NK-92 (cell line): ENCODE data around the gene PLEKHG4B.

Source experiments
- DNase-seq: peaks from one replicate; lab custom pipeline; 2025; ENCODE audit not compliant: unreplicated experiment; lab: John Stamatoyannopoulos, UW

Gene PLEKHG4B

DNA sequence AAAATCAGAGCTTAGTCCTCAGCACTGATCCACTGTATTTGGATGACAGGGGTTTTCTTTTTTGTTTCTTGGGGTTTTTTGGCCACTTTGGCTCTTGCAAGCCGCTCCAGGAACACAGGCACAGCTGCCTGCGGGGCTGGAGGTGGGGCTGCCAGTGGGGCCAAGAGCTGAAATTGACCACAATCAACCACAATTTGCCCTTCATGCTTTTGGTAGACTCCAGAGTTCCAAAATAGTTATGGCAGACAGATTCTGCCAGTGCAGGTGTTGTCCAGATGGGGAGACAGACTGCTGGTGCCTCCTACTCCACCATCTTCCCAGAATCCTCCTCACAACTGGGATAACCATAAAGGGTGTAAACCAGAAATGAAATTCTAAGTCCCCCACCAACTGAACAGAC lies 36.5 kb downstream of the PLEKHG4B start:
- no peak for DNase-seq

DNA sequence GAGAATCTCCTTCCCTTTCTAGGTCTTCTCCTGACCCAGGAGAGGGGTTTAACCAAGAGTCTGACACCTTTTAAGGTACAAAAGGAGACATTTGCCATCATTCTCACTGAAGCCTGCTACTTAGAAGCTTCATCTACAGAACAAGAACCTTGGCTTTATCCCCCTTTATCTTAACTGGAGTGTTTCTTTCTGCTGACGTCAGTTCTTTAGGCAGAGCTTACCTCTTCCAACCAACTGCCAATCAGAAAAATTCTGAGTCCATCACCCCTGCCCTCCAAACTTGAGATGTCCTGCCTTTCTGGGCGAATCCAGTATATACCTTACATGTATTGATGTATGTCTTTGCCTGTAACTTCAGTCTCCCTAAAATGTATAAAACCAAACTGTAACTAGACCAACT lies 37.2 kb downstream of the PLEKHG4B start:
- DNase-seq = no peak

DNA sequence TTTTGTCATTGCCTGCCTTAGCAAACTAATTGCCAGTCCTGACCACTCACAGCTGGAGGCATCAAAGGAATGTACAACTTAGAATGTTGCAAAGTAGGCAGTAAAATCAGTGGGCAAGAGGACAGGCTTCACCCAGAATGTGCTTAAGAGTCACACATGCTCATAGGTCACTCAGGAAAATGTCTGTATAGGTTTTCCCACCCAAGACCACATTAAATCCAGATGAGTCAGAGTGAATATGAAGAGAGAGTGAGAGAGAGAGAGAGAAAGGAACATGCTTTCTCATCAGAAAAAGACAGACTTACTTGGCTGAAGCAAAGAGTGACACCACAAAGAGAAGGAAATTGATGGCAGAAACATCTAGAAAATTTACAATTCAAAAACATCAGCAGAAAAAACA lies 37.9 kb downstream of the PLEKHG4B start:
- DNase-seq = no peak

DNA sequence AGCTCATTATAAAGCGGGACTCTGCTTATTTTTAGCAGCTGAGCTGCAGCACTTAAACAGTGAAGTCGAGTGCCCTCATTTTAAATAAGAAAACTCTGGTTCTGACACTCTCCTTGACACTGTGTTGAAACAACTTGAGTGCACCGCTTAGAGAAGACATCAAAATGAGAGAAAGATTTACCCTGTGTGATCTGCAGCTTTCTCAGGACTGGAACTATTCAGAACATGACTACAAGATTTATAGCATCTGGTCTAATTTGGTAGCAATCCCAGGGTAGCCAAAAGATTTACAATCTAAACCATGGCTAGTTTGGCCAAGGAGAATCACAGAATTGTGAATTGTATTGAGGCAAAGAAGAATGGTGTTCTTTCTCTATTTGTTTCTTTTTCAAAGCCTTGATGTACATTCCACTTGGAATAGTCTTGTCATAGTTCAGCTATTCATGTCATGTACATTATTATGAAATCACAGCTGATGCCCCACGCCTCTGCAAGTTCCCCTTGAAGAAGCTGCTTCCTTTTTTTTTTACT lies 38.7 kb downstream of the PLEKHG4B start:
- no peak for DNase-seq

DNA sequence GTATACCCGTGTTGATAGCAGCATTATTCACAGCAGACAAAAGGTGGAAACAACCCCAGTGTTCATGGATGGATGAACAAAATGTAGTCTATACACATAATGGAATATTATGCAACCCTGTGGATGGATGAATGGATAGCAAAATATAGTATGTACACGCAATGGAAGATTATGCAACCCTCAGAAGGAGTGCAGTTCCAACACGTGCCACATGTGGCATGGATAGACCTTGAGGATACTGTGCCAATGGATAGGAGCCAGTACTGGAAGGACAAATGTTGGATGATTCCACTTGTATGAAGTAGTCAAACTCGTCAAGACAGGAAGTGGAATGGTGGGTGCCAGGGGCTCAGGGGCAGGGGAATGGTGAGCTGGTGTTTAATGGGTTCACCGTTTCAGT lies 44.9 kb downstream of the PLEKHG4B start:
- no peak for DNase-seq

DNA sequence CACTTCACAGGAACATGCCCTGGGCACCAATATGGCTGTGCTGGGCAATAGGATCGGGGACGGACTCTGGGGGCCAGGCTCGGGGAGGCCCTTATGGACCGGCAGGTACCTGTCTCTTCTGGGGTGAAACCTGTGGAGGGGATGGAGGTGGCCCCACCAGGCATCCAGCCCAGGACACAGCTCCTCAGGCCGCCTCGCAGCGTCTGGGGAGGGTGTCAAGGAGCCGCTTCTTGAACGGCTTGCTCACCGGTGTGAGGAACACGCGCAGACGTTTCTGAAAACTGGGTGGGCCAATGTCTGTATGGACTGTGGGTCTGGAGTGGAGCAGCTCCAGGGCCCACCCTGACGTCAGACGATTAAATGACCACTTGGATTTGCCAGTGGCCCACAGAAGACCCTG lies 45.8 kb downstream of the PLEKHG4B start:
- no peak for DNase-seq

DNA sequence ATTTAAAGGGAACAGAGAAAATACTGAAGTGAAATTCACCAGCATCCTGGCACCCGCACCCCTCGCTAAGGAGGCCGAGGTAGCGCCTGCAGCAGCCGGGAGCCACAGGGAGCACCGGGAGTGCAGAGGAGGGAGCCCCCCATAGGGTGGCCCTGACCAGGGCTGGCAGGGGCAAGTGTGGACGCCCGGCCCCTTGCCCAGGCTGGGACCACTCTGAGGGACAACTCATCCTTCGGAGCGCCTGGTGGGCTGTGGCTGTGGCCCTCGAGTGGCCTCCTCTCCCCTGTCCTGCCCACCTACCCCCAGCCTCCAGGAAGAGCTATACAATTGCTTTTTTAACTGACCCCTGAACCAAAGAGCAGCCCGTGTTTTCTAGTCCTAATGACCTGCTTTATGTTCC lies 47.0 kb downstream of the PLEKHG4B start:
- DNase-seq = no peak

DNA sequence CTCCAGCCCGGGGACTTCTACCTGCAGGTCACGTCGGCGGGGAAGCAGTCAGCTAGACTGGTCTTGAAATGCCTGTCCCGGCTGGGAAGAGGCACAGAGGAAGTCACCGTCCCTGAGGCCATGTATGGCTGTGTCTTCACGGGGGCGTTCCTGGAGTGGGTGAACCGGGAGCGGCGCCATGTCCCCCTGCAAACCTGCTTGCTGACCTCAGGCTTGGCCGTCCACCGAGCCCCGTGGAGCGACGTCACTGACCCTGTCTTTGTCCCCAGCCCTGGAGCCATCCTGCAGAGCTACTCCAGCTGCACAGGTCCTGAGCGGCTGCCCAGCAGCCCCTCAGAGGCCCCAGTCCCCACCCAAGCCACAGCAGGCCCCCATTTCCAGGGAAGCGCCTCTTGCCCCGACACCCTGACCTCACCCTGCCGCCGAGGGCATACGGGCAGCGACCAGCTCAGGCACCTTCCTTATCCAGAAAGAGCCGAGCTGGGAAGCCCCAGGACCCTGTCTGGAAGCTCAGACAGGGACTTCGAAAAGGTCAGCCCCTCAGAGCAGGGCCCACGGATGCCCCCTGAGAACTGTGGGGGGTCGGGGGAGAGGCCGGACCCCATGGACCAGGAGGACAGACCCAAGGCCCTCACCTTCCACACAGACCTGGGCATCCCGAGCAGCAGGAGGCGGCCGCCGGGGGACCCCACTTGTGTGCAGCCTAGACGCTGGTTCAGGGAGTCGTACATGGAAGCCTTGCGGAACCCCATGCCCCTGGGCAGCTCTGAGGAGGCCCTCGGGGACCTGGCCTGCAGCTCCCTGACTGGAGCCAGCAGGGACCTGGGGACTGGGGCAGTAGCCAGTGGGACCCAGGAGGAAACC lies 47.8 kb downstream of the PLEKHG4B start:
- no peak for DNase-seq

DNA sequence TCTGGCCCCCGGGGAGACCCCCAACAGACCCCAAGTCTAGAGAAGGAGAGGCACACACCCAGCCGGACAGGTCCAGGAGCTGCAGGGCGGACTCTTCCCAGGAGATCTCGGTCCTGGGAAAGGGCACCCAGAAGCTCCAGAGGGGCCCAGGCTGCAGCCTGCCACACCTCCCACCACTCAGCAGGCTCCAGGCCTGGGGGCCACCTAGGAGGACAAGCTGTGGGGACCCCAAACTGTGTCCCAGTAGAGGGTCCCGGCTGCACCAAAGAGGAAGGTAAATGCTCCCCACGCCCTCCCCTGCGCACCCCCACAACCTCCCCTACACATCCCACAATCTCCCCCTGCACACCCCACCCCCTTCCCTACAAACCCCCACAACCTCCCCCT lies 48.5 kb downstream of the PLEKHG4B start:
- no peak for DNase-seq

DNA sequence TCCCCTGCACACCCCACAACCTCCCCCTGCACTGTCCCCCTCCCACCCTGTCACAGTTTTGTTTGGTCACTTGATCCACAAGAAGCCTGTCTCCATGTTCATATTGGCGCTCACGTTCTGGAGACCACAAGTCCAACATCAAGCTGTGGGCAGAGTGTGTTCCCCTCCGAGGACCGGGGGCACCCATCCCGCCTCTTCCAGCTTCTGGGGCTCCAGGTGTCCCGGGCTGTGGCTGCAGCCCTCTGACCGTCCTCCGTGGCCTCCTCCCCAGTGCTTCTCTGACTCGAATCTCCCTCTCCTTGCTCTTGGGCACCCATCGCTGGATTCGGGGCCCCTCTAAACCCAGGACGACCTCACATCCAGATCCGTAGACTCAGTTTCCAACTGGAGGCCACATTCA lies 49.2 kb downstream of the PLEKHG4B start:
- DNase-seq = no peak

DNA sequence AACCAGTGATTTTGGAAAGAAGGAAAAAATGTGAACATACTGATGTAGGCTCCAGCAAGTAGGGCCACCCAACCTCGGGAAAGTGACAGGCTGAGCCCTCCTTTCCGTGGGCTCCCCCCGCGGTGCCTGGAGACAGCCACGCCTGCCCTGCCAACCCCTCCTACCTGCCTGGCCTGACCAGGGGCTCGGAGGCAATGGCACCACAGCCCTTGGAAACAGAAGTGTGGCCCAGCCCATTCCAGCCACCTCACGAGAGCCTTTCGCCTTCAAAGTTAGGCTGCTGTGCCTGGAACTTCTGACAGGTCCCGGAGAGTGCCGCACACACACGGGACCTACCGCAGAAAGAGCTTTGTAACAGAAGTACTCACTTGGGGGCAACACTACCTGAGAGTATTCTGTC lies 49.8 kb downstream of the PLEKHG4B start:
- no peak for DNase-seq

DNA sequence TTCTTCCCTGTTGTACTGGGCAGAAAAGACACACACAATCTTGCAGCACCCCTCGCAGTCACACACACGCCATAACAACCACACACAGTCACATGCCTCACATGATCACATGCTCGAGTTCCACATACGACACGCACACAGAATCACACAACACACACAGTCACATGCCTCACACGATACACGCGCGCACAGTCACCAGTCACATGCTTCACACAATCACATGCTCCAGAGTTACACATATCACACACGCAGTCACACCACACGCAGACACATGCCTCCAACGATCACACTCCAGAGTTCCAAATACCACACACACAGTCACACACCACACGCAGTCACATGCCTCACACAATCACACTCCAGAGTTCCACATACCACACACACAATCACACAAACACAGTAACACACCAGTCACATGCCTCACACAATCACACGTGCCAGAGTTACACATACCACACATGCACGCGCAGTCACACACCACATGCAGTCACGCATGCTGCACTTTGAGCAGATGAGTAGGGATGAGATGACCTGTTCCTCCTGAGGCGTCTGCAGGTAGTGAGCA lies 50.4 kb downstream of the PLEKHG4B start:
- DNase-seq = no peak

DNA sequence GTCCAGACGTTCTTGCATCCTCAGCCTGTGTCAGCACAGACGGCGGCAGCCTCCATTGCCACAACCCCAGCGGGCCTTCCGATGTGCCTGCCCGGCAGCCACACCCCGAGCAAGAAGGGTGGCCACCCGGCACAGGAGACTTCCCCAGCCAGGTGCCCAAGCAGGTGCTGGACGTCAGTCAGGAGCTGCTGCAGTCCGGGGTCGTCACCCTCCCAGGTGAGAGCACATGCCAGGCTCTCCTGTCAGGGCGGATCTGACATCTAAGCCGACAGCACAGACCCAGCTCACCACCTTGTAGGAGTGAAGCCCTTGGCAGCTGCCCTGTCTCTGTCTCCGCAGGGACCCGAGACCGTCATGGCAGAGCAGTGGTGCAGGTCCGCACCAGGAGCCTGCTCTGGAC lies 51.1 kb downstream of the PLEKHG4B start:
- DNase-seq = no peak

DNA sequence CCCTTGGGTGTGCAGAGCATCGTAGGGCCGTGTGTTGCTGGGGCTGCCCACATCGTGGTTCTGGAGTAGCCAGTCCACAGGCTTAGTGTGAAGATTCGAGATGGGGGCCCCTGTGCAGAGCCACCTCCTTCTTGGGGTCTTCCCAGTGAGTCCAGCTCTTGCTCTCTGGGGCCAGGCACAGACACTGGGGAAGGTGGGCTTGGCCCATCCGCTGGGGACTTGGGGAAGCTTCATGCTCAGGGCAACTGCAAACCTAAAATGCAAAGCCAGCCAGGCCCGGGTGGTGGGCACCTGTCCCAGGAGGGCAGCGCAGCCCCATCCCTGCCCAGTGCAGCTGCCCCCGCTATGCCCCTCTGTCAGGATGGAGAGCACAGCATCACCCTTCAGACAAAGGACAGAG lies 53.0 kb downstream of the PLEKHG4B start:
- DNase-seq = no peak

DNA sequence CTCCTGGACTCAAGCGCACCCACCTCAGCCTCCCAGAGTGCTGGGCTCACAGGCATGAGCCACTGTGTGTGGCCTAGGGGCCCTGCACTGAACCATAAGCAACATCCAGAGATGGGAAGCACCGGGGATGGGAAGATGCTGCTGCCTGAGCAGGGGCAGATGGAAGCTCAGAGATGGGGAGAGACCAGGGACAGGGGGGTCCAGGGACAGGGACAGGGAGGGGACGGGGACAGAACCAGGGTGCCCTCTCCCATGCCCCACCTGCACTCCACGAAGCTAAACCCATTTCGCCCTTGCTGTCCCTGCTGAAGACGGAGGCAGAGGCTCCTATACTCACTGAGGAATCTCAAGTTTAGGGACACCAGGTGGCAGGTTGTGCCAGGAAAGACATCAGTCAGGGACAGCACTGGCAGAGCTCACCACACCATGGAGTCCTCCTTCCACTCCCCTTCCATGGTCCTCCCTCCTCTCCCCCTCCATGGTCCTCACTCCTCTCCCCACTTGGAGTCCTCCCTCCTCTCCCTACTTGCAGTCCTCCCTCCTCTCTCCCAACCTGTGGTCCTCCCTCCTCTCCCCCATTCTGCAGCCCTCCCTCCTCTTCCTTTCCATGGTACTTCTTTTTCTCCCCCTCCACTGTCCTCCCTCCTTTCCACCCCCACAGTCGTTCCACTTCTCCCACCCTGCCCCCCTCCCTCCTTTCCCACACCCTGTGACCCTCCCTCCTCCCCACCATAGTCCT lies 53.8 kb downstream of the PLEKHG4B start:
- DNase-seq = no peak

DNA sequence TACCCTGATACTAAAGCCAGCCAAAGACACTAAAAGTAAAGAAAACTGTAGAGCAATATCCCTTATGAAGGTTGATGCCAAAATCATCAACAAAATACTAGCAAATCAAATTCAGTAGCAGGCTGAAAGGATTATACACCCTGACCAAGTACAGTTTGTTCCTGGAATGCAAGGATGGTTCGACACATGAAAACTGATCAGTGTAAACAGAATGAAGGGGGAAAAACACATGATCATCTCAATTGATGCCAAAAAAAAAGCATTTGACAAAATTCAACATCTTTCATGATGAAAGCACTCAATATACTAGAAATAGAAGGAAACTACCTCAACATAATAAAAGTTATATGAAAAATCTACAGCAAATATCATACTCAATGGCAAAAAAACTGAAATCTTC lies 55.8 kb downstream of the PLEKHG4B start:
- no peak for DNase-seq

DNA sequence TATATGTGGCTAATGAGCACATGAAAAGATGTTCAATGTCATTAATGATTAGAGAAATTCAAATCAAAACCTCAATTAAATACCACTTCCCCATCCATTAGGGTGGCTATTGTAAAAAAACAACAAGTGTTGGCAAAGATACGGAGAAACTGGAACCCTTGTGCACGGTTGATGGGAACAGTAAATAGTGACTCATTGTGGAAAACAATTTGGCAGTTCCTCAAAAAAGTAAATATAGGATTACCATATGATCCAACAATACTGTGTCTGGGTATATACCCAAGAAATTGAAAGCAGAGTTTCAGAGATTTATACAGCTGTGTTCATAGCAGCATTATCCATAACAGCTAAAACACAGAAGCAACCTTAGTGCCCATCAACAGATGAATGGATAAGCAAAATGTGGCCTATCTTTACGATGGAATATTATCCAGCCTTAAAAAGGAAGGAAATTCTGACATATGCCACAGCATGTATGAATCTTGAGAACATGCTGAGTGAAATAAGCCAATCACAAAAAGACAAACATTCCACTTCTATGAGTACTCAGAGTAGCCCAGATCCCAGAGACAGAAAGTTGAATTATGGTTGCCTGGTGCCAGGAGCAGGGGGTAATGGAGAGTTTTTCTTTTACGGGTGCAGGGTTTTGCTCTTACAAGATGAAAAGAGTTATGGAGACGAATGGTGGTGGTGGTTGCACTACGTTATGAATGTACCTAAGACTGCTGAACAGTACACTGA lies 57.9 kb downstream of the PLEKHG4B start:
- DNase-seq = no peak

DNA sequence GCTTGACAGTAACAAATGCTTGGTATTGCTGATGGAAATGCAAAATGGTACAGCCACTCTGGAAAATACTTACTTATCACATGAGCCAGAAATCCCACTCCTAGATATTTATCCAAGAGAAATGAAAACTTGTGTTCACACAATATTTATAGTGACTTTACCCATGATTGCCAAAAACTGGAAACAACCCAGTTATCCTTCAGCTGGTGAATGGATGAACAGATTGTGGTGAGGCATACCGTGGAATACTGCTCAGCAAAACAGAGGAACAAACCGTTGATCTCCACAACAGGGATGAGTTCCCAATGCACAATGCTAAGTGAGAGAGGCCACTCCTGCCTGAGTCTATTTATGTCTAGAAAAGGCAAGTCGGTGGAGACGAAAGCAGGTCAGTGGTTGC lies 58.8 kb downstream of the PLEKHG4B start:
- no peak for DNase-seq

DNA sequence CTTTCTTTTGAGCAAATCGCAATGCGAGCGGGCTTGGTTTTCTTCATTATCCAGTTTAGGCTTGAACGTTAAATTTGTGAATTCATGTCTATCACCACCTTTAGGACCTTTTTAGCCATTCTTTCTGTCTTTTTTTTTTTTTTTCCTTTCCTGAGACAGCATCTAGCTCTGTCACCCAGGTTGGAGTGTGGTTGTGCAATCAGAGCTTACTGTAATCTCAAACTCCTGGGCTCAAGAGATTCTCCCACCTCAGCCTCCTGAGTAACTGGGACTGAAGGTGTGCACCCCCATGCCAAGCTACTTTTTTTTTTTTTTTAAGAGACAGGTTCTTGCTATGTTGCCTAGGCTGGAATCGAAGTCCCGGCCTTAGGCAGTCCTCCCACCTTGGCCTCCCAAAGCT lies 60.1 kb downstream of the PLEKHG4B start:
- DNase-seq = no peak

DNA sequence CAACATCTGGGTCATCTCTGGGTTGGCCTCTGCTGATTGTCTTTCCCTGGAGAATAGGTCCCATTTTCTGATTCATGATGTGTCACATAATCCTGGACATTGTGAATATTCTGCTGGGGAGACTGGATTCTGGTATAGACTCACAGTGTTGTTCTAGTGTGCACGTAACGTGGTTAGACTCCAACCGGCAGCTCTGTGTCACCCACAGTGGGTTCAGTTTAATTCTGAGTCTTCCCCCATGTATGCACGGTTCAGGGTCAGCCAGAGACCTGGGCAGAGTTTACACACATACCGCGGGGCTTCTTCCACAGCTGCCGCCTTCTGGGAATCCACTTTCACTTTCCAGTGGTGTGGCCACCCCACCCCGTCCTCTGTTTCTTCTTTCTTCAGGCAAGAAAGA lies 61.3 kb downstream of the PLEKHG4B start:
- DNase-seq = no peak

DNA sequence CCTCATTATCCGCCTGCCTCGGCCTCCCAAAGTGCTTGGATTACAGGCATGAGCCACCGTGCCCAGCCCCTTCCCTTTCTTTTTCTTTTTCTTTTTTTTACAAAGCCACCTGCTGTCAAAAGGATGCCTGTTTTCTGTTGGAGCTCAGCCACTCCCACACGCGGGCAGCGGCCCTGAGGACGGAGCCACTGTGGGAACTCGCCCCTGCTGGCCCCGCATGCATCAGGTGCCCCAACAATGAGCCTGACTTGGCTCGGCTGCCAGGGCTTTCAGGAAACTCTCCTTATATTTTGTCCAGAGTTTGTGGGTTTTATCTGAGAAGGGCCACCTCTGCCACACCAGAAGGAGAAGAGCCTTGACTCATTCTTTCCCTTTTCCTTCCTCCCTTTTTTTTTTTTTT lies 62.3 kb downstream of the PLEKHG4B start:
- no peak for DNase-seq
